Fibroblast of pulmonary artery (primary cell): ENCODE data around the gene MAEL.

ENCODE experiments used
- DNase-seq: peaks from one replicate; pipeline ENCODE4 v3.0.0-alpha.2; 2010; ENCODE audit warnings: low read depth
- H3K4me3 ChIP-seq: replicated peaks from 2 replicates; pipeline ENCODE4 v1.5.1; 2011; ENCODE audit warnings: low read depth, mild to moderate bottlenecking, control low read depth, low read length, moderate library complexity
- CTCF ChIP-seq: IDR thresholded peaks from 2 replicates; pipeline ENCODE4 v1.5.1; 2011; ENCODE audit warnings: mild to moderate bottlenecking, control low read depth, low read length, inconsistent platforms; ENCODE audit errors: missing control alignments

MAEL gene

GRCh38 chr1:166988974-166989515, at the start of gene MAEL:
Gene MAEL (plus strand): TSS chr1:166989280. CDS start chr1:166989353, 73 bp downstream.
- no peak for DNase-seq
- H3K4me3 ChIP-seq: no peak within 1 kb of the TSS
- TF ChIP-seq CTCF: no peak

- no peak overlapping the region for H3K4me3 ChIP-seq
- no peak for TF ChIP-seq CTCF
- DNase-seq: no peak
These were observed 49.2 kb upstream of the MAEL start for GRCh38 chr1:166939741-166940375.

- no peak overlapping the region for H3K4me3 ChIP-seq
- DNase-seq: peak; percentile 52
- TF ChIP-seq CTCF: no peak
These were observed 44.7 kb upstream of the MAEL start for GRCh38 chr1:166944186-166944967.

GRCh38 chr1:166947398-166948043, 41.6 kb upstream of the MAEL start:
- TF ChIP-seq CTCF: no peak
- DNase-seq: peak; percentile 41
- H3K4me3 ChIP-seq: no peak overlapping the region

GRCh38 chr1:166948856-166949350, 40.2 kb upstream of the MAEL start:
- DNase-seq: no peak
- TF ChIP-seq CTCF: no peak
- no peak overlapping the region for H3K4me3 ChIP-seq

GRCh38 chr1:166950156-166950555, 38.9 kb upstream of the MAEL start:
- DNase-seq: no peak

More at GRCh38 chr1:166950156-166950555, 38.9 kb upstream of the MAEL start:
- TF ChIP-seq CTCF: no peak
- H3K4me3 ChIP-seq: no peak overlapping the region
